Neural progenitor cell (in vitro differentiated cells): Measurements from ENCODE around the gene TWSG1.

Experiments used
- CTCF ChIP-seq: fragments of 200-600 bp; sonication (generic); IDR thresholded peaks from 2 replicates; pipeline ENCODE4 v1.5.1; 2017; ENCODE audit warnings: antibody characterized with exemption, mild to moderate bottlenecking
- EZH2phosphoT487 ChIP-seq: fragments of 200-600 bp; sonication (generic); IDR thresholded peaks from 2 replicates; pipeline ENCODE4 v1.6.1; 2017; ENCODE audit warnings: antibody characterized with exemption

GRCh38 chr18:9379118-9379517 is 44.5 kb downstream of the TWSG1 start:
- TF ChIP-seq CTCF: no peak
- no peak for TF ChIP-seq EZH2phosphoT487
